H1 (cell line): ENCODE measurements around the gene WDR7. TPM values are rescaled to one million over a fixed set of nuclear protein-coding genes. Genes with fewer than 3 reads are reported as not detected.

Source experiments
- CTCF ChIA-PET: fragments of 300-600 bp; sonication (Branson Sonifier 250); formaldehyde crosslinking; loops from one replicate; lab custom pipeline; 2021; ENCODE audit not compliant: partially characterized antibody; lab: Charles Lee
- POLR2A ChIA-PET: fragments of 300-600 bp; sonication (Branson Sonifier 250); formaldehyde crosslinking; loops from one replicate; lab custom pipeline; 2021; ENCODE audit warnings: inconsistent platforms; ENCODE audit not compliant: partially characterized antibody; lab: Charles Lee
- DNase-seq, 2 experiments: peaks; one replicate each; pipeline versions ENCODE4 v3.0.0 to v3.0.0-alpha.2; 2010 to 2022; ENCODE audit warnings: low spot score in 2 of 2, low read depth in 1 of 2, mixed read lengths in 1 of 2
- FAIRE-seq: peaks from 2 replicates; lab custom pipeline; 2011; peaks lifted over from hg19 to GRCh38; lab: Jason Lieb, UNC
- H2AFZ ChIP-seq: 2 replicates; pipeline ENCODE4 v1.8.1; 2012; ENCODE audit warnings: low read length, inconsistent platforms
- H2AK5ac ChIP-seq: 2 replicates; pipeline ENCODE4 v1.6.1; 2013; ENCODE audit warnings: low read depth, low read length
- H2BK120ac ChIP-seq: replicated peaks from 2 replicates; pipeline ENCODE3; 2013; ENCODE audit warnings: low read depth, low read length, inconsistent platforms
- H2BK12ac ChIP-seq: 2 replicates; pipeline ENCODE4 v1.6.1; 2013; ENCODE audit warnings: low read depth, low read length
- H2BK15ac ChIP-seq: 2 replicates; pipeline ENCODE4 v1.6.1; 2013; ENCODE audit warnings: low read length
- H2BK20ac ChIP-seq: 2 replicates; pipeline ENCODE4 v1.6.1; 2013; ENCODE audit warnings: low read length
- H2BK5ac ChIP-seq: 2 replicates; pipeline ENCODE4 v1.6.1; 2013; ENCODE audit warnings: low read depth, low read length
- H3K14ac ChIP-seq: 2 replicates; pipeline ENCODE4 v1.6.1; 2013; ENCODE audit warnings: inconsistent platforms; ENCODE audit not compliant: insufficient read length
- H3K18ac ChIP-seq: 2 replicates; pipeline ENCODE4 v1.6.1; 2013; ENCODE audit warnings: low read length; ENCODE audit errors: extremely low read depth
- H3K23ac ChIP-seq: 2 replicates; pipeline ENCODE4 v1.6.1; 2013; ENCODE audit warnings: inconsistent platforms; ENCODE audit not compliant: insufficient read length
- H3K23me2 ChIP-seq: 2 replicates; pipeline ENCODE4 v1.6.1; 2013; ENCODE audit warnings: low read depth, low read length
- H3K27ac ChIP-seq: 2 replicates; pipeline ENCODE4 v1.6.1; 2011; ENCODE audit warnings: low read depth, low read length, inconsistent platforms
- H3K27me3 ChIP-seq, 4 experiments: replicated peaks in 1 of 4; 1 replicate in 1 of 4; 2 replicates in 3 of 4; pipeline versions ENCODE4 v1.6.1 to v1.8.1; 2011 to 2013; ENCODE audit warnings: low read length in 3 of 4, mild to moderate bottlenecking in 3 of 4, inconsistent platforms in 2 of 4, mixed read lengths in 2 of 4, moderate library complexity in 1 of 4; ENCODE audit not compliant: control insufficient read depth in 3 of 4, insufficient read depth in 3 of 4; ENCODE audit errors: extremely low read depth in 1 of 4
- H3K36me3 ChIP-seq, 4 experiments: 2 replicates each; pipeline versions ENCODE4 v1.6.1 to v1.8.1; 2011 to 2013; ENCODE audit warnings: mild to moderate bottlenecking in 4 of 4, low read length in 3 of 4, moderate library complexity in 2 of 4, control low read depth in 1 of 4, inconsistent platforms in 1 of 4; ENCODE audit not compliant: insufficient read depth in 4 of 4, control insufficient read depth in 2 of 4
- H3K4ac ChIP-seq: replicated peaks from 2 replicates; pipeline ENCODE3; 2013; ENCODE audit warnings: low read length, low read depth, mixed read lengths, inconsistent platforms; ENCODE audit not compliant: insufficient read length
- H3K4me1 ChIP-seq, 4 experiments: replicated peaks in 1 of 4; 1 replicate in 1 of 4; 2 replicates in 3 of 4; pipeline versions ENCODE4 v1.6.1 to v1.8.1; 2011 to 2013; ENCODE audit warnings: low read length in 3 of 4, inconsistent platforms in 2 of 4, mixed read lengths in 1 of 4; ENCODE audit not compliant: insufficient read depth in 4 of 4, control insufficient read depth in 3 of 4
- H3K4me2 ChIP-seq, 2 experiments: 2 replicates each; pipeline versions ENCODE4 v1.6.1 to v1.8.1; 2011 to 2013; ENCODE audit warnings: low read depth in 2 of 2, low read length in 2 of 2, control low read depth in 1 of 2, inconsistent platforms in 1 of 2, mild to moderate bottlenecking in 1 of 2; ENCODE audit not compliant: insufficient read depth in 1 of 2
- H3K4me3 ChIP-seq, 4 experiments: fragments of 200-600, 300-600 bp in 1 of 4; sonication (generic), shearing (Covaris generic), sonication (Bioruptor Twin) in 1 of 4; 2 replicates each; pipeline versions ENCODE4 v1.5.1 to v1.8.1; 2011 to 2016; ENCODE audit warnings: low read length in 4 of 4, low read depth in 3 of 4, control low read depth in 2 of 4, inconsistent platforms in 2 of 4, mild to moderate bottlenecking in 2 of 4, mixed read lengths in 1 of 4, moderate library complexity in 1 of 4; ENCODE audit not compliant: insufficient read depth in 2 of 4; ENCODE audit errors: extremely low read depth in 1 of 4
- H3K56ac ChIP-seq: replicated peaks from 2 replicates; pipeline ENCODE3; 2013; ENCODE audit warnings: low read depth, mild to moderate bottlenecking, mixed read lengths, low read length, inconsistent platforms; ENCODE audit not compliant: insufficient read length
- H3K79me1 ChIP-seq: 2 replicates; pipeline ENCODE4 v1.6.1; 2013; ENCODE audit warnings: low read depth, low read length, control low read depth
- H3K79me2 ChIP-seq, 2 experiments: 2 replicates each; pipeline versions ENCODE4 v1.6.1 to v1.8.1; 2012 to 2013; ENCODE audit warnings: low read length in 2 of 2, mild to moderate bottlenecking in 2 of 2, inconsistent platforms in 1 of 2; ENCODE audit not compliant: insufficient read depth in 2 of 2, control insufficient read depth in 1 of 2
- H3K9ac ChIP-seq, 4 experiments: replicated peaks in 1 of 4; 1 replicate in 1 of 4; 2 replicates in 3 of 4; pipeline versions ENCODE4 v1.6.1 to v1.8.1; 2011 to 2013; ENCODE audit warnings: low read depth in 3 of 4, low read length in 3 of 4, control low read depth in 2 of 4, mild to moderate bottlenecking in 2 of 4, moderate library complexity in 2 of 4, inconsistent platforms in 1 of 4; ENCODE audit errors: extremely low read depth in 1 of 4
- H3K9me3 ChIP-seq, 2 experiments: 2 replicates each; pipeline versions ENCODE4 v1.6.1 to v1.8.1; 2012 to 2013; ENCODE audit warnings: mild to moderate bottlenecking in 2 of 2, moderate library complexity in 2 of 2, control low read depth in 1 of 2, inconsistent platforms in 1 of 2, low read depth in 1 of 2, low read length in 1 of 2, mixed read lengths in 1 of 2; ENCODE audit not compliant: insufficient read depth in 2 of 2
- H4K20me1 ChIP-seq, 2 experiments: replicated peaks in 1 of 2; 2 replicates each; pipeline versions ENCODE3 to v1.8.1; 2011 to 2013; ENCODE audit warnings: inconsistent platforms in 2 of 2, low read length in 2 of 2, mild to moderate bottlenecking in 1 of 2; ENCODE audit not compliant: insufficient read depth in 2 of 2, control insufficient read depth in 1 of 2
- H4K5ac ChIP-seq: 2 replicates; pipeline ENCODE4 v1.6.1; 2013; ENCODE audit warnings: low read length, low read depth, mixed read lengths, inconsistent platforms; ENCODE audit not compliant: insufficient read length
- H4K8ac ChIP-seq: 2 replicates; pipeline ENCODE4 v1.8.0; 2013; ENCODE audit warnings: mild to moderate bottlenecking, moderate library complexity, low read length, inconsistent platforms; ENCODE audit not compliant: insufficient read depth; ENCODE audit errors: extremely low read depth
- H4K91ac ChIP-seq: replicated peaks from 2 replicates; pipeline ENCODE3; 2013; ENCODE audit warnings: low read length, mixed read lengths, inconsistent platforms; ENCODE audit not compliant: insufficient read length
- ATF3 ChIP-seq: IDR thresholded peaks from 2 replicates; pipeline ENCODE4 v1.6.1; 2011; ENCODE audit warnings: low read depth, mild to moderate bottlenecking, low read length; ENCODE audit not compliant: insufficient read depth
- EZH2 ChIP-seq: fragments of 200-600 bp; sonication (generic); IDR thresholded peaks from 2 replicates; pipeline ENCODE4 v1.7.1; 2012; ENCODE audit warnings: low read depth, mild to moderate bottlenecking, moderate library complexity, low read length, inconsistent platforms; ENCODE audit not compliant: severe bottlenecking
- FOSL1 ChIP-seq: IDR thresholded peaks from 2 replicates; pipeline ENCODE4 v1.6.1; 2011; ENCODE audit warnings: mild to moderate bottlenecking, low read depth, low read length, moderate library complexity; ENCODE audit not compliant: insufficient read depth
- KDM5A ChIP-seq: fragments of 200-600 bp; IDR thresholded peaks from 2 replicates; pipeline ENCODE4 v1.7.1; 2012; ENCODE audit warnings: mild to moderate bottlenecking, low read length, inconsistent platforms, mixed read lengths
- MAX ChIP-seq: IDR thresholded peaks from 2 replicates; pipeline ENCODE4 v1.6.1; 2012; ENCODE audit warnings: inconsistent platforms
- NRF1 ChIP-seq: IDR thresholded peaks from 2 replicates; pipeline ENCODE4 v1.6.1; 2011; ENCODE audit warnings: mild to moderate bottlenecking, low read depth, low read length, improper control_type of control experiment
- POLR2AphosphoS5 ChIP-seq: IDR thresholded peaks from 2 replicates; pipeline ENCODE4 v1.6.1; 2011; ENCODE audit warnings: low read depth, low read length
- RNF2 ChIP-seq: fragments of 200-900, 300-1000 bp; sonication (generic); IDR thresholded peaks from 2 replicates; pipeline ENCODE4 v1.7.1; 2016; ENCODE audit warnings: borderline replicate concordance, low read depth, mild to moderate bottlenecking, antibody characterized with exemption, low read length; ENCODE audit not compliant: poor library complexity, severe bottlenecking; ENCODE audit errors: missing control alignments
- TEAD4 ChIP-seq: IDR thresholded peaks from 2 replicates; pipeline ENCODE4 v1.6.1; 2012; ENCODE audit warnings: low read depth, low read length, inconsistent platforms, mixed read lengths
- USF2 ChIP-seq: IDR thresholded peaks from 2 replicates; pipeline ENCODE4 v1.6.1; 2011; ENCODE audit warnings: low read length, improper control_type of control experiment
- WGBS, 2 experiments: shearing (Covaris generic) in 1 of 2; methylation state at CpG; one replicate each; pipeline versions ENCODE4 v1.1.6 to v1.1.7; 2013 to 2015; ENCODE audit warnings: low lambda C conversion rate in 2 of 2, mixed read lengths in 2 of 2, inconsistent platforms in 1 of 2, low coverage in 1 of 2, missing lambda C conversion rate in 1 of 2; ENCODE audit not compliant: insufficient replicate concordance in 2 of 2, insufficient coverage in 1 of 2, insufficient read length in 1 of 2; ENCODE audit errors: extremely low coverage in 1 of 2, missing lambda C conversion rate in 1 of 2; 5-methylcytosine and 5-hydroxymethylcytosine counted together
- polyA plus RNA-seq, 7 experiments: library from polyadenylated mRNA; depleted of rRNA in 3 of 7; stranded (reverse) in 5 of 7; unstranded in 2 of 7; fragments of >200 nt in 5 of 7; fragments of 200-250 nt in 2 of 7; gene quantifications; 1 replicate in 5 of 7; 2 replicates in 1 of 7; 4 replicates in 1 of 7; pipeline versions ENCODE4 v1.2.1 to v1.2.3, GENCODE V29; 2011 to 2013; ENCODE audit warnings: missing spikeins in 2 of 7, mixed read lengths in 2 of 7
- total RNA-seq: library from RNA; stranded (reverse); fragmentation: NEBNext Ultra II Directional; extraction: Animal tissue kit (Norgen Biotek cat#: 25700); gene quantifications from 2 replicates; pipeline ENCODE4 v1.2.1, GENCODE V29; 2021

Gene WDR7
- total and polyA plus RNA-seq, 2 of the 8 experiments (the other 6 are each of a cell fraction or from before 2014, with no cell fraction given) = 5.5 to 15.2 TPM

- 90% methylated on average over 3 of the region's 3 CpGs; no CpG with 5 or more reads in 1 of the 2 experiments for WGBS, 2 experiments
- no peak for DNase-seq
- no peak overlapping the region for H4K8ac ChIP-seq
- H4K20me1 ChIP-seq = no peaks in the 10 kb centered on the region
- H3K4ac ChIP-seq = no peak overlapping the region
- H2BK120ac ChIP-seq = no peak overlapping the region
- no peak overlapping the region for H3K18ac ChIP-seq
- ChIA-PET POLR2A (no interaction called here), CTCF (interaction anchor here (0.5 to 1.7 kb wide), 3 partner anchors 8 to 520 kb away, joined by 3 to 5 read pairs (median 4); no protein-coding TSS in a partner anchor)
- no peak overlapping the region for H3K4me3 ChIP-seq
- H3K4me2 ChIP-seq = no peak overlapping the region
- H4K5ac ChIP-seq = no peak overlapping the region
- H2BK20ac ChIP-seq = no peak overlapping the region
- no peak overlapping the region for H2AK5ac ChIP-seq
- H3K9ac ChIP-seq = no peak overlapping the region
- H3K27ac ChIP-seq = no peak overlapping the region
- no peaks in the 10 kb centered on the region for H3K36me3 ChIP-seq
- H2BK5ac ChIP-seq = no peak overlapping the region
- no peaks in the 10 kb centered on the region for H3K23me2 ChIP-seq
- H2BK15ac ChIP-seq = no peak overlapping the region
- H3K9me3 ChIP-seq = no peaks in the 10 kb centered on the region
- peaks cover 0 to 4% (median 0%) of the 10 kb centered on the region in 4 experiments; a peak in 1 of 7 replicates for H3K4me1 ChIP-seq
- no peak overlapping the region for H3K23ac ChIP-seq
- H3K56ac ChIP-seq = no peak overlapping the region
- H2AFZ ChIP-seq = no peak overlapping the region
- FAIRE-seq = no peak
- H3K27me3 ChIP-seq = no peaks in the 10 kb centered on the region
- H3K14ac ChIP-seq = no peak overlapping the region
- no peak overlapping the region for H2BK12ac ChIP-seq
- H4K91ac ChIP-seq = no peak overlapping the region
- H3K79me1 ChIP-seq = no peaks in the 10 kb centered on the region
- no peaks in the 10 kb centered on the region for H3K79me2 ChIP-seq
- TF ChIP-seq POLR2AphosphoS5 (no peak), MAX (no peak), NRF1 (no peak), EZH2 (no peak), KDM5A (no peak), RNF2 (no peak), ATF3 (no peak), USF2 (no peak), FOSL1 (no peak), TEAD4 (no peak)
Observed at GRCh38 chr18:56902653-56903052, 251.5 kb downstream of the WDR7 start.
